HG02981 (cell line): ENCODE data around the gene LRRC15.

Source experiments
- ATAC-seq: cut with Tn5 transposase; IDR thresholded peaks from one replicate; pipeline ENCODE4 v1.9.1; 2021; ENCODE audit warnings: mild to moderate bottlenecking, moderate library complexity; ENCODE audit not compliant: unreplicated experiment

Gene LRRC15

DNA sequence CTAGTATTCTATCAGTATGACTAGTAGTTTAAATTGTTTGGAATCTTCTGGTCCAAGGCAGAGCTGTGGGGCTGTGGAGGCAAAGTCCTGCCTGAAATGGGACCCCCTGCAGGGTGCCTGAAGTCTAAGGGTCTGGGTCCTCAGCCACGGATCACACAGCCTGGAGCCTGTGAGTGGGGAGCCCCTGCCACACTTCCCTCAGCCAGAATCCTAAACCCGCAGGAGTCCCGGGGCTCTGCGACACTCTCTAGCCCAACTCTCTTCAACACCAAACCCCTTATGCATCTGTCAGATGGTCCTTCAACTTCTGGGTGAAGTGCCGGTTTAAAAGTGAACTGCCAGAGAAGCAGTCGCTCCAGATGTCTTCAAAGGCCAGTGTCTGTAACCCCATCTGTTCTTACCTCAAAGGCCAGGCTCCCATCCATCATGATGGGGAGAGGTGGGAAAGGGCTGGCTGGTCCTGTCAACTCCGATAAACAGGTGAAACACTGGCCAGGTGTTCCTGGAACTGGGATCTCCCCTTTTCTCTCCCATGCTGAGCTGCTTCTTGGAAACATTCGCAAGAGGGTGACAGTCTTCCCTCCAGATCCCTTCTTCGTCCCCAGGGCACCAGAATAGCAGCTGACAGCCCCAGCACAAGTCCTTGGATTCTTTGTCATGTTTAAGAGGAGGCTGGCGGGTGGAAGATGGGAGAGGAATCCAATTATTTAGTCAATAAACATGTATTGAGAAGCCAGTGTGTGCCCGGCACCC, 64.0 kb downstream of the LRRC15 start:
- no peak for ATAC-seq
